Measurements from ENCODE around the gene SH3RF3. TPM values are rescaled to one million over a fixed set of nuclear protein-coding genes. Genes with fewer than 3 reads are reported as not detected.

The SH3RF3 gene
- total and polyA plus RNA-seq, 9 of the 15 experiments (the other 6 are each of a cell fraction or from before 2014, with no cell fraction given): 0.02 TPM; not detected in 8

GRCh38 chr2:109355192-109355843 lies 226.3 kb downstream of the SH3RF3 start:
- Histone ChIP-seq H3K4me3 (no peak overlapping the region), H3K27ac (ENCODE audit: extremely low read depth, low read depth, low read length) (no peak overlapping the region), H2AFZ (ENCODE audit: low read depth, low read length) (no peak overlapping the region), H3K4me1 (replicated peaks in 1 of 2; ENCODE audit: control insufficient read depth in 2 of 2, insufficient read depth in 2 of 2, low read length in 2 of 2) (no peaks in the 10 kb centered on the region), H3K27me3 (ENCODE audit: control insufficient read depth in 2 of 2, insufficient read depth in 2 of 2, low read length in 2 of 2) (peaks cover 0 to 8% of the 10 kb centered on the region in 2 experiments; a peak in 2 of 5 replicates), H3K36me3 (ENCODE audit: control insufficient read depth, insufficient read depth, low read length) (no peaks in the 10 kb centered on the region), H3K9me1 (ENCODE audit: control insufficient read depth, insufficient read depth, low read length) (no peaks in the 10 kb centered on the region), H3K9me3 (replicated peaks; ENCODE audit: control insufficient read depth, insufficient read depth, low read depth, low read length) (no peaks in the 10 kb centered on the region), H3K4me2 (ENCODE audit: insufficient read depth, low read length) (no peak overlapping the region), H4K20me1 (replicated peaks; ENCODE audit: control insufficient read depth, insufficient read depth, low read length) (no peaks in the 10 kb centered on the region), H3K9ac (ENCODE audit: insufficient read depth in 1 of 2, low read depth in 2 of 2, low read length in 2 of 2) (no peak overlapping the region), H3K79me2 (ENCODE audit: control insufficient read depth, insufficient read depth, low read length) (no peaks in the 10 kb centered on the region)
- intact Hi-C loops (cut with micrococcal nuclease) (no loop called here), in situ Hi-C loops (cut with MboI) (no loop called here)
- no TSS peak for BruUV-seq (replicated peaks)
- CTCF ChIA-PET (ENCODE audit: low intra/inter-chr PET ratio): no interaction called here
- DNase-seq (ENCODE audit: extremely low read depth in 1 of 4, low spot score in 3 of 4) (no peak), FAIRE-seq (no peak), ATAC-seq (no peak)
- 0% methylated on average over 8 of the region's 8 CpGs for WGBS (ENCODE audit: insufficient coverage, low coverage, missing lambda C conversion rate)
- no peak for TF ChIP-seq KLF6 (CRISPR knock-in tag; IDR thresholded peaks at IDR 0.05; ENCODE audit: borderline replicate concordance)
- peak; percentile 88 for TF ChIP-seq ZBTB40 (IDR thresholded peaks at IDR 0.05)
- peak; percentile 72 for TF ChIP-seq ZBTB40 (CRISPR knock-in tag; IDR thresholded peaks at IDR 0.05)
- POLR2A ChIA-PET: no interaction called here
